HUES64 (cell line): ENCODE data around the gene GABRR2.

ENCODE experiments used
- H3K27ac ChIP-seq: 2 replicates; pipeline ENCODE4 v1.7.0; 2013; ENCODE audit warnings: low read depth, low read length, inconsistent platforms
- H3K27me3 ChIP-seq: 2 replicates; pipeline ENCODE4 v1.6.1; 2013; ENCODE audit warnings: mild to moderate bottlenecking, low read length; ENCODE audit not compliant: insufficient read depth
- H3K36me3 ChIP-seq: 2 replicates; pipeline ENCODE4 v1.6.1; 2013; ENCODE audit warnings: mild to moderate bottlenecking, low read length; ENCODE audit not compliant: insufficient read depth
- H3K4me1 ChIP-seq: 2 replicates; pipeline ENCODE4 v1.6.1; 2013; ENCODE audit warnings: mild to moderate bottlenecking, low read length, moderate library complexity; ENCODE audit not compliant: insufficient read depth
- H3K4me3 ChIP-seq: 2 replicates; pipeline ENCODE4 v1.5.1; 2013; ENCODE audit warnings: mild to moderate bottlenecking, low read length, moderate library complexity
- H3K9ac ChIP-seq: 2 replicates; pipeline ENCODE4 v1.6.1; 2013; ENCODE audit warnings: mild to moderate bottlenecking, low read depth, low read length
- H3K9me3 ChIP-seq: 2 replicates; pipeline ENCODE4 v1.6.1; 2013; ENCODE audit warnings: low read depth, low read length; ENCODE audit not compliant: insufficient read depth
- WGBS: fragments of 150-250, 120-280 bp; methylation state at CpG from one replicate; pipeline ENCODE4 v1.1.7; 2013; ENCODE audit warnings: missing lambda C conversion rate; 5-methylcytosine and 5-hydroxymethylcytosine counted together

GABRR2 gene

GRCh38 chr6:89352278-89353117 is 37.4 kb upstream of the GABRR2 start, which contains the start of gene UBE2J1:
TSS of gene UBE2J1 (minus strand) at chr6:89352722. CDS start at chr6:89352569, 153 bp downstream.
- H3K27me3 ChIP-seq, result peaks cover 27% of the 10 kb centered on the region
- peak within 1 kb of the TSS; percentile 97 for H3K9ac ChIP-seq
- no peaks in the 10 kb centered on the region for H3K9me3 ChIP-seq
- H3K36me3 ChIP-seq, result no peaks in the 10 kb centered on the region
- peaks cover 16% of the 10 kb centered on the region; the same call in 1 of the 2 replicates for H3K4me1 ChIP-seq
- peak within 1 kb of the TSS; percentile 79 for H3K4me3 ChIP-seq
- peak within 1 kb of the TSS; percentile 75 for H3K27ac ChIP-seq
- WGBS, result under 1% methylated on average over 102 of the region's 102 CpGs

GRCh38 chr6:89351671-89352277 is 36.7 kb upstream of the GABRR2 start:
- Histone ChIP-seq H3K36me3 (no peaks in the 10 kb centered on the region), H3K9me3 (no peaks in the 10 kb centered on the region), H3K4me1 (peaks cover 16% of the 10 kb centered on the region; the same call in 1 of the 2 replicates), H3K27me3 (peaks cover 27% of the 10 kb centered on the region), H3K27ac (no peak overlapping the region), H3K9ac (peak overlapping the region; percentile 97), H3K4me3 (peak overlapping the region; percentile 79)
- WGBS, result 19% methylated on average over 10 of the region's 12 CpGs

DNA sequence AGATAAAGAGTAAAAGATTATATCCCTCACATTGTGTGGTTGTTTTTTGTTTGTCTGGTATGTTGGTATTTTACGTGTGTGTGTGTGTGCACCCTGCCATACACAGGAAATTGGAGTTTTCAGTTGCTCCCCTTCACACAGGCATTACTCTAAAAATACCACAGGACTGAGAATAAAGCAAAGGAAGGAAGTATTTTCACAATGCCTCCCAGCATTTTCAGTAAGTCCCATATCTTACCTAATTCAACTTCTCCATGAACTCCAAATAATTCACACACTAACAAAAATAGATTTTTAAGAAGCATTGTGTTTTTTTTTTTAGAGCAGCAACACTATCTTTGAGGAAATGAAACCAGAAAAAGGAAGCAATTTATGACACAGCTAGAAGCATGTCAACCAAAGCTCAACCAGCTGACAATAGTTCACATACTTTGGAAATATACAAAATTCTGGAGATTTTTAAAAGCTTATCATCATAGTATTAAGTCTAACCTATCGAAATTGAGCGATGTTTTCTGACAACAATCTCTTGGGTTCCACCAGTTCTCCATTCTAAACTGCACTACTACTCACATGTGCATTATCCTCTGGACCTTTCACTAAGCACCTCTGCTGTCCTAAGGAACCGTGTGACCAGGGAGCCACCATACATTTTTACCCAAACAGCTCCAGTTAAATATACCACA is 35.3 kb upstream of the GABRR2 start:
- H3K36me3 ChIP-seq, result no peaks in the 10 kb centered on the region
- no peak overlapping the region; the same call in 1 of the 2 replicates for H3K4me3 ChIP-seq
- H3K4me1 ChIP-seq, result peaks cover 24% of the 10 kb centered on the region; the same call in 1 of the 2 replicates
- 90% methylated on average over 3 of the region's 4 CpGs for WGBS
- no peak overlapping the region for H3K9ac ChIP-seq
- H3K9me3 ChIP-seq, result no peaks in the 10 kb centered on the region
- no peak overlapping the region for H3K27ac ChIP-seq
- peaks cover 27% of the 10 kb centered on the region for H3K27me3 ChIP-seq

DNA sequence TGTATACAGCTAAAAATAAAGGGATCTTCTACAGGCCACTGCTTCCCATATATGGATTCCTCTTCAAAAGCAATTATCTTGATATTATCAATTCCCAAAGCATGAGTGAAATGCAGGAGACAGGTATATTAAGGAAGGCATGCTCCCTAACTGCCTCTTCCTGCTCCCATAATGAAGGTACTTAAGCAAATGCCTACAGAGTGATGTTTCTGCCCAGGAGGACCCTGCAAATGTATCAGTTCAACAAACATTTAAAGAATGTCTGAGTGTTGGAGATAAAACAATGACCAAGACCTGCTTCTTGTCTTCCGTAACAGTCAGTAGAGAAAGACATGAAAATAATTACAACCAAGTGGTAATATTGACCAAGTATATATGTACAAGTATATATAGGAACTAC is 33.3 kb upstream of the GABRR2 start:
- no CpG with 5 or more reads among the region's 1 CpG for WGBS
- H3K27ac ChIP-seq, result no peak overlapping the region
- H3K4me3 ChIP-seq, result no peak overlapping the region
- peaks cover 24% of the 10 kb centered on the region; the same call in 1 of the 2 replicates for H3K4me1 ChIP-seq
- H3K27me3 ChIP-seq, result peaks cover 22% of the 10 kb centered on the region
- no peak overlapping the region for H3K9ac ChIP-seq
- H3K36me3 ChIP-seq, result no peaks in the 10 kb centered on the region
- no peaks in the 10 kb centered on the region for H3K9me3 ChIP-seq

DNA sequence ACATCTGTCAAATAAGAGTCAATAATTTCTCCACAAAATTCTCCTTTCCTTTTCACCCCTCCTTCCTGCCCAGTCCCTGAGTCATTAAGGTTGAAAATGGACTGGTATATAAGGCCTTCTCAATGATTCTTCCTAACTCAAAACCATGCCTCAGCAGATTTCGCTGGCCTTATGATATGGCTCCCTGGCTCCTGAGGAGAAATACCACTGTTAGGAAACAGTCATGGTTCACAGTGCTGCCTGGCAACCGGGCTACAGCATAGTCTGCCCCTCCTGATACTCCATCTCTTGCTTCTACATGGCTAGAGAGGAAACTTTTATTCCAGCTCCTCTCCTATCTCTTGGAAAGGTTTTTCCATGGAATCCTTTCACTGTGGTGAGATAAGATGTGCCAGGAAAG is 32.7 kb upstream of the GABRR2 start:
- WGBS, result 72% methylated on average over 2 of the region's 2 CpGs
- no peak overlapping the region for H3K9ac ChIP-seq
- H3K4me3 ChIP-seq, result no peak overlapping the region
- H3K9me3 ChIP-seq, result no peaks in the 10 kb centered on the region
- no peaks in the 10 kb centered on the region for H3K36me3 ChIP-seq
- H3K27me3 ChIP-seq, result peaks cover 17% of the 10 kb centered on the region
- H3K27ac ChIP-seq, result no peak overlapping the region
- H3K4me1 ChIP-seq, result peaks cover 24% of the 10 kb centered on the region; the same call in 1 of the 2 replicates

DNA sequence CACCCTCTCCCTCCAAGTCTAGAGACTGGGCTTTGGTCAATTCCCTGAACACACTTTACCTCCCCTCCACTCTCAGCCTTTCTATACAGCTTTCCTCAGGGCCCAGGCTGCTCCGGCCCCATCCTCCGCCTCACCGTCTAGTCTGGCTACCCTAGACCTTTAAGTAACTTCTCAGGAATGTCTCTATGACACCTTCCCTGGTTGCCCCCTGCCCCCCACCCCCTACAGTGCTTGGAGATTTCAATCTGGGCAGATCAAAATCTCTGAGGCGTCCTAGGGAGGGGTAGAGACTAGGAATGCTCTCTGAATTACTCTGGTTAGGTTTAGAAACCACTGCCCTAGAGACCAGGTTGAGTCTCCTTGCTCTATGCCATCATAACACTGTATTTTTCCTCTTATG is 31.3 kb upstream of the GABRR2 start:
- WGBS, result 61% methylated on average over 4 of the region's 4 CpGs
- no peak overlapping the region for H3K4me3 ChIP-seq
- H3K27ac ChIP-seq, result no peak overlapping the region
- peaks cover 5% of the 10 kb centered on the region for H3K27me3 ChIP-seq
- H3K9ac ChIP-seq, result no peak overlapping the region
- H3K36me3 ChIP-seq, result peaks cover 9% of the 10 kb centered on the region; the same call in 1 of the 2 replicates
- H3K4me1 ChIP-seq, result peaks cover 21% of the 10 kb centered on the region; the same call in 1 of the 2 replicates
- no peaks in the 10 kb centered on the region for H3K9me3 ChIP-seq

DNA sequence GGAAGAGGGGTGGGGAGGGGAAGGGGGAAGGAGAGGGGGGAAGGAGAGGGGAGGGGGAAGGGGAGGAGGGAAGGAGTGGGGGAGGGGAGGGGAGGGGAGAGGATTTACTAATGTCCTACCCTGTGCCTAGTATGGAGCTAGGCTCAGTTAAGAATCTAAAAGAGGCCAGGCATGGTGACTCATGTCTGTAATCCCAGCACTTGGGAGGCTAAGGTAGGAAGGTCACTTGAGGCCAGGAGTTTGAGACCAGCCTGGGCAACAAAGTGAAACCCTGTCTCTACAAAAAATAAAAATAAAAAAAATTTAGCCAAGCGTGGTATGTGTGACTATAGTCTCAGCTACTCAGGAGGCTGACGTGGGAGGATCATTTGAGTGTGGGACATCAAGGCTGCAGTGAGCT is 24.5 kb upstream of the GABRR2 start:
- Histone ChIP-seq H3K4me3 (no peak overlapping the region), H3K36me3 (peaks cover 51% of the 10 kb centered on the region), H3K9me3 (no peaks in the 10 kb centered on the region), H3K4me1 (no peaks in the 10 kb centered on the region), H3K9ac (no peak overlapping the region), H3K27me3 (no peaks in the 10 kb centered on the region), H3K27ac (no peak overlapping the region)
- WGBS, result 91% methylated on average over 2 of the region's 2 CpGs

DNA sequence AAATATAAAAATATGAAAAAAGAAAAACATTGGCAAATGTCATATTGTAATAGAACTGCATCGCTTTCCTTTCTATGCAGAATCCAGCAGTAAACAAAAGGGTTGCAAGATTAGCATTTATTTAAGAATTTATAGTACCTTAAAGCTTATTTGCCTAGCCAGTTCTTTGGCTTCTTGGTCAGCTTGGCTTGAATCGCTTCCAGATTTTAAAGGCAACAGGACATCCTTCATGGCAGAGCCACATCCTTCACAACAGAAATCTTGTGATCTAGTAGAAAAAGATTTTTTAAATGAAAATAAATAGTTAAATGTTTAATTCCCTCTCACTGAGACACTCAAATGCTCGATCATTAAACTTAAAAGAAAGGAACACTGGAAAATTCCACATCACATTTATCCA is 20.1 kb upstream of the GABRR2 start:
- peaks cover 45% of the 10 kb centered on the region for H3K36me3 ChIP-seq
- no peak overlapping the region for H3K9ac ChIP-seq
- H3K4me3 ChIP-seq, result no peak overlapping the region
- WGBS, result 100% methylated on average over 2 of the region's 3 CpGs
- no peak overlapping the region for H3K27ac ChIP-seq
- H3K4me1 ChIP-seq, result no peaks in the 10 kb centered on the region; the same call in 1 of the 2 replicates
- no peaks in the 10 kb centered on the region for H3K27me3 ChIP-seq
- H3K9me3 ChIP-seq, result no peaks in the 10 kb centered on the region

GRCh38 chr6:89330910-89331309 is 15.8 kb upstream of the GABRR2 start:
- no peak overlapping the region for H3K9ac ChIP-seq
- H3K4me3 ChIP-seq, result no peak overlapping the region
- no peak overlapping the region for H3K27ac ChIP-seq
- 100% methylated on average over 1 of the region's 1 CpG for WGBS
- no peaks in the 10 kb centered on the region; the same call in 1 of the 2 replicates for H3K4me1 ChIP-seq
- H3K27me3 ChIP-seq, result no peaks in the 10 kb centered on the region
- H3K9me3 ChIP-seq, result no peaks in the 10 kb centered on the region
- peaks cover 35% of the 10 kb centered on the region; the same call in 1 of the 2 replicates for H3K36me3 ChIP-seq

DNA sequence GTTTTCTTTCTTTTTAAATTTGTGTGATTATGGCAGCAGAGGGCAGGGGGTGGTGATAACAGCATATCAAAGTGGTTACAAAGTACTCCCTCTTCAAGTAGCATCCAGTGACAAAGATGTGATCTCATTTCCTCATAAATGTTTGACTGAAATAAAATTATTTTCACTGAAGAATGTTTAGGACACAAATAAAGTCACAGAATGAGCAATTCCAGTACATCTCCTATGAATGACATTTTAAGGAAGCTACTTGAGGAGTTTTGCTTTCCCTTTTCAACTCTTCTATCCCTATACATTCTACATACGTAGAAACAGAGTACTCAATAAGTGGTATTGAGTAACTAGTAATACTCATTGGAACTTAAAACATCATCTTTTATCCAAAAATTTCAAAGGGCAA is 13.9 kb upstream of the GABRR2 start:
- H3K9ac ChIP-seq, result no peak overlapping the region
- H3K36me3 ChIP-seq, result peaks cover 26% of the 10 kb centered on the region; the same call in 1 of the 2 replicates
- no CpG with 5 or more reads among the region's 1 CpG for WGBS
- H3K27ac ChIP-seq, result no peak overlapping the region
- no peaks in the 10 kb centered on the region; the same call in 1 of the 2 replicates for H3K4me1 ChIP-seq
- H3K9me3 ChIP-seq, result no peaks in the 10 kb centered on the region
- no peaks in the 10 kb centered on the region for H3K27me3 ChIP-seq
- H3K4me3 ChIP-seq, result no peak overlapping the region

- peaks cover 7% of the 10 kb centered on the region; the same call in 1 of the 2 replicates for H3K36me3 ChIP-seq
- H3K4me3 ChIP-seq, result no peak overlapping the region
- 95% methylated on average over 3 of the region's 3 CpGs for WGBS
- no peaks in the 10 kb centered on the region for H3K4me1 ChIP-seq
- H3K9me3 ChIP-seq, result peaks cover 29% of the 10 kb centered on the region
- no peak overlapping the region for H3K27ac ChIP-seq
- H3K27me3 ChIP-seq, result no peaks in the 10 kb centered on the region
- no peak overlapping the region for H3K9ac ChIP-seq
These were observed 9.2 kb upstream of the GABRR2 start for GRCh38 chr6:89324304-89324703.
